DMS 273 (cell line): ENCODE data around the gene GKAP1.
"Not testable (repeated sequence)": the region's sequence is repeated elsewhere in the genome, so short reads cannot be mapped to it uniquely, and the experiment has no call there.

Experiments
- DNase-seq: peaks from one replicate; lab custom pipeline; 2025; ENCODE audit not compliant: unreplicated experiment; lab: John Stamatoyannopoulos, UW

GKAP1 gene

GRCh38 chr9:83817356-83818278, at the start of gene GKAP1:
GKAP1 (minus strand) TSS chr9:83817769; CDS start chr9:83806517, 11,252 bp downstream.
- DNase-seq: peak; percentile 81

- not testable (repeated sequence) for DNase-seq
Observed at GRCh38 chr9:83849895-83850294, 32.3 kb upstream of the GKAP1 start.

GRCh38 chr9:83837070-83837643, 19.6 kb upstream of the GKAP1 start:
- DNase-seq: not testable (repeated sequence)

DNA sequence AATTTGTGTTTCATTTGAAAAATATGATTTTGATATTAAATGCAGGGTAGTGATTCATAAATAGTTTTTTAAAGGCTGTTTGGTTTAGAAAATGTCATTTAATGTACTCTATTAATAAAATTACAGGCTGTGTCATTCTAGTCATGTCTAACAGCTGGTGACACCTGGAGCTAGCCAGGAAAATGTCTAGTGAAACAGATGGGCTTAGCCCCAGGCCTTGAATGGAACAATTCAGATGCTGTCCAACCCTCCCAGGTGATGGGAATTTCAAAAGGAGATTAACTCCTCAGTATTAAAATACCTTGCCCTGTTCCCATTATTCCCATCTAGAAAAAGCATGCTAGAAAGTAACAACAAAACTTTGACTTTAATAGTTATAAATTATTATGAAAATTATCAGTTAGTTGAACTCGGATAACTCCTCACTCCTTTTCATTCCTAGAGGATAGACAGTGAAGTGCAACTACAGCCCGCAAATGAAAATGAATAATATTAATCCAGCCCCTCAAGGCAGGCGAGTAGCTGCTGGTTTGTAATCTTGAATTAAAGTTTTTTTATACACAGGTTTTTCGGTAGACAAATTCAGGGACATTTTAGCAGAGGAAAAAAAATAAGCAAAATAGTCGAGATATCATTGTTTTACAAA, 13.0 kb upstream of the GKAP1 start:
- DNase-seq: peak; percentile 70

GRCh38 chr9:83824986-83825623, 7.5 kb upstream of the GKAP1 start:
- DNase-seq: peak; percentile 52

- DNase-seq: peak; percentile 63
Observed at GRCh38 chr9:83817011-83817355, 586 bp downstream of the GKAP1 start.

DNA sequence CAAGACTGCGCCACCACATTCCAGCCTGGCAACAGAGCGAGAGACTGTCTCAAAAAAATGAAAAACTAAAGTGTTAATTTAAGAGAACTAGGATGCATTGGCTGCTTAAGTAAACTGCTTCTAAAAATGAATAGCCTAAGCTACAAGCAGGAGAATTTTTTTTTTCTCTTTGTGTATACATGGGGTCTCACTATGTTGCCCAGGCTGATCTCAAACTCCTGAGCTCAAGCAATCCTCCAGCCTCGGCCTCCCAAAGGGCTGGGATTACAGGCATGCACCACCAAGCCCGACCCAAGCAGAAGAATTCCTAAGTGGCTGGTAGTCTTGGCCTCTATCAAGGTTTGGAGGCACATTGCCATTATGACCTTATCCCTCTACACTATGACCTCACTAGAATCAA, 2.4 kb downstream of the GKAP1 start:
- DNase-seq: not testable (repeated sequence)

- not testable (repeated sequence) for DNase-seq
Observed at GRCh38 chr9:83809213-83809612, 8.4 kb downstream of the GKAP1 start.

DNA sequence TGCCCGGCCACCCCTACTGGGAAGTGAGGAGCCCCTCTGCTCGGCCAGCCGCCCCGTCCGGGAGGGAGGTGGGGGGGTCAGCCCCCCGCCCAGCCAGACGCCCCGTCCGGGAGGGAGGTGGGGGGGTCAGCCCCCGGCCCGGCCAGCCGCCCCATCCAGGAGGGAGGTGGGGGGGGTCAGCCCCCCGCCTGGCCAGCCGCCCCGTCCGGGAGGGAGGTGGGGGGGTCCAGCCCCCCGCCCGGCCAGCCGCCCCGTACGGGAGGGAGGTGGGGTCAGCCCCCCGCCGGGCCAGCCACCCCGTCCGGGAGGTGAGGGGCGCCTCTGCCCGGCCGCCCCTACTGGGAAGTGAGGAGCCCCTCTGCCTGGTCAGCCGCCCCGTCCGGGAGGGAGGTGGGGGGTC, 13.1 kb downstream of the GKAP1 start:
- not testable (repeated sequence) for DNase-seq

DNA sequence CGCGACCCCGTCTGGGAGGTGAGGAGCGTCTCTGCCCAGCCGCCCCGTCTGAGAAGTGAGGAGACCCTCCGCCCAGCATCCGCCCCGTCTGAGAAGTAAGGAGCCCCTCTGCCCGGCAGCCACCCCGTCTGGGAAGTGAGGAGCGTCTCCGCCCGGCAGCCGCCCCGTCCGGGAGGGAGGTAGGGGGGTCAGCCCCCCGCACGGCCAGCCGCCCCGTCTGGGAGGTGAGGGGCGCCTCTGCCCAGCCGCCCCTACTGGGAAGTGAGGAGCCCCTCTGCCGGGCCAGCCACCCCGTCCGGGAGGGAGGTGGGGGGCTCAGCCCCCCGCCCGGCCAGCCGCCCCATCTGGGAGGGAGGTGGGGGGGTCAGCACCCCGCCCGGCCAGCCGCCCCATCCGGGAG, 13.6 kb downstream of the GKAP1 start:
- not testable (repeated sequence) for DNase-seq

DNA sequence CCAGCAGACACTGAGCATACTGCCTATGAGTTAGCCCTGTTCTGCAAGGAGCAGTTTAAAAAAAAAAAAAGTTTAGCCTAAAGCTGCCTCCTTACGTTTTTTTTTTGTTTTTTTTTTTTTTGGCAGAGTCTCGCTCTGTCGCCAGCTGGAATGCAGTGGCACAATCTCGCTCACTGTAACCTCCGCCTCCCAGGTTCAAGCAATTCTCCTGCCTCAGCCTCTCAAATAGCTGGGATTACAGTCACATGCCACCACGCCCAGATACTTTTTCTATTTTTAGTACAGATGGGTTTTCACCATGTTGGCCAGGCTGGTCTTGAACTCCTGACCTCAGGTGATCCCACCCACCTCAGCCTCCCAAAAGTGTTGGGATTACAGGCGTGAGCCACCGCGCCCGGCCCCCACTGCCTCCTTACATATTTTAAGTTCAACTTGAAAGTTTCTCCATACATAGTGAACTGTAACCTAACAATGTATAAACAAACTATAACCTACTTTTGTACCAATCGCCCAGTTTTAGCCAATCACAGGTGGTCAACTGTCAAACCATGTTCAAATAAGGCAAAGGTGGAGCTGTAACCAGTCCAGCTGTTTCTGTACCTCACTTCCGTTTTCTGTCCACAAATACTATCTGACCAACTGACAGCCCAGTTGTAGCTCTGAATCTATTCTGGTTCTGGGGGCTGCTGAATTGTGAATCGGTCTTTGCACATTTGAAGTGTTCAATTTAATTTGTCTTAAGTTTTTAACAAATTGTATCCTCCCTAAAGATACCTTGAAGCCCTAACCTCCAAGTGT, 17.1 kb downstream of the GKAP1 start:
- DNase-seq: no peak

DNA sequence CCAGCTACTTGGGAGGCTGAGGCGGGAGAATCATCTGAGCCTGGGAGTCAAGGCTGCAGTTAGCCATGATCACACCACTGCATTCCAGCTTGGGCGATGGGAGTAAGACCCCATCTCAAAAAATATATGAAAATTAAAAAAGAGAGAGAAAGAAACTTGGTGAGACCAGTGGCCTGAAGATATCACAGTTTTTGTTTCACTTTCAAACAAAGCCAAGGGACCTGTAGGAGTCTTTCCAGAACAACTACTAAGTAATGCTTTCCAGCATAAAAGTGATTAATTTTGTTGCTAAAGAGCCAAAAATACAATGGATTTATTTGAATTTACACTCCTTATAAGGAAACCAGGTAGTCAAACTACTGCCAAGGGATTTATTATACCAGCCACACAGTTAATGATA, 23.5 kb downstream of the GKAP1 start:
- no peak for DNase-seq

DNA sequence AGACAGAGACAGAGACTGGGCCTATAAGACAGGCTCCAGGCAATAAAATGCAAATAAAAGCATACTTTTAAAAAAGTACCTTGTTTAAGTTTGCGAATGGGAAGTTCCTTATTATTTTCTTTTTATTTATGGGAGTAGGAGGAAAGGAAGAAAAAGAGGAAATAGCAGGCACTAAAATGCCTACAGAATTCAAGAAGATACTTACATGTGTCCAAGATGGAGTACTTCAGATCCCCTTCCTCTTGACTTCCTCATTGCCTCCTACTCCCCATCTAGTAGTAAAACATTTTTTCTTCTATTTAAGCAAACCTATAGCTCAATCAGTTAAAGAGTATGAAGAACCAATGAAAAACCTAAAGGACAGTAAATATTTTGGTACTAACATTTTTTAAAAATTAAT, 24.8 kb downstream of the GKAP1 start:
- DNase-seq: no peak

DNA sequence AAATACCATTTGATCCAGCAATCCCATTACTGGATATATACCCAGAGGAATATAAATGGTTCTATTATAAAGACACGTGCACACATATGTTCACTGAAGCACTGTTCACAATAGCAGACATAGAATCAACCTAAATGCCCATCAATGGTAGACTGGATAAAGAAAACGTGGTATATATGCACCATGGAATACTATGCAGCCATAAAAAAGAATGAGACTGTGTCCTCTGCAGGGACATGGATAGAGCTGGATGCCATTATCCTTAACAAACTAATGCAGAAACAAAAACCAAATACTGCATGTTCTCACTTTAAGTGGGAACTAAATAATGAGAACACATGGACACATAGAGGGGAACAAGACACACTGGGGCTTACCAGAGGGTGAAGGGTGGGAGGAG, 39.4 kb downstream of the GKAP1 start:
- DNase-seq: no peak

GRCh38 chr9:83775932-83776331, 41.6 kb downstream of the GKAP1 start:
- DNase-seq: no peak

DNA sequence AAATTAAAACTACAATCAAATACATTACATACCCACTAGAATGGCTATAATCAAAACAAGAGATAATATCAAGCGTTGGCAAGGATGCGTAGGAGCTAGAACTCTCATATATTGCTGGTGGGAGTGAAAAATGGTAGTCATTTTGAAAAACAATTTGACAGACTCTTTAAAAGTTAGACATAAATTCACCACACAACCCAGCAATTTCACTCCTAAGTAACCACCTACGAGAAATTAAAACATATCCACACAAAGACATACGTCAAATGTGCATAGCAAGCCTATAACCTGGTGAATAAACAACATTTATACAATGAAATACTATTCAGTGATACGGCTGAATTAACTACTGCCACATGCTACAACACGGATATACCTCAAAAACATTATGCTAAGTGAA, 44.7 kb downstream of the GKAP1 start:
- no peak for DNase-seq

DNA sequence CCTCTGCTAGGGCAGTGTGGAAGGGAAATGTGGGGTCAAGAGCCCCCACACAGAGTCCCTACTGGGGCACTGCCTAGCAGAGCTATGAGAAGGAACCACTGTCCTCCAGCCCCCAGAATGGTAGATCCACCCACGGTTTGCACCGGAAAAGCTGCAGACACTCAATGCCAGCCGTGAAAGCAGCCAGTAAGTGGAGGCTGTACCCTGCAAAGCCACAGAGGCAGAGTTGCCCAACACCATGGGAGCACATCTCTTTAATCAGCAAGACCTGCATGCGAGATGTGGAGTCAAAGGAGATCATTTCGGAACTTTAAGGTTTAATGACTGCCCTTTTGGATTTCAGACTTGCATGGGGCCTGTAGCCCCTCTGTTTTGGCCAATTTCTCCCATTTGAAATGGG, 52.2 kb downstream of the GKAP1 start:
- DNase-seq: no peak

DNA sequence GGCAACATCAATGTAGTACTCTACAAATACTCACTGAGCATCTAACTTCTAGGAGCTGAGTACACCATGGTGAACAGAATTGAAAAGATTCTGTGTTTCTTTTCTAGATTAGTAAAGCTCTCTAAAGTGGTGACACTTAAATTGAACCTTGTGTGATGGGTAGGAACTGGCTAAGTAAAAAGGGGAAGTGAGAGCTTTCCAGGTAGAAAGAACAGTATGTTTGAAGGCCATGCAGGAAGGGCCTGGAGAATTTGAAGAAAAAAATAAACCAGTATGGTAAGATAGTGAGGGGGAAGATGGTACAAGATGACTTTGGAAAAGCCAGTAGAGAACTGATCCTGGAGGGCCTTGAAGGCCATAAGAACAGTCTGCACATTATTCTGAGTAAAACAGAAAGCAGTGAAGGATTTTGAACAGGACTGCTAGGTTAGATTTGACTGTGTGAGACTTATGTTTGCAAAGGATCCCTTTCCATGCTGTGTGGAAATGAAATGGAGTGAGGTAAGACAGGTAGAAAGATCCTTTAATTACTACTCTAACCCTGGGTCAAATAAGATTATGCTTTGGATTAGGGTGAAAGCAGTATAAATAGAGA, 63.1 kb downstream of the GKAP1 start:
- DNase-seq: no peak

- no peak for DNase-seq
Observed at GRCh38 chr9:83749706-83750105, 67.9 kb downstream of the GKAP1 start.

DNA sequence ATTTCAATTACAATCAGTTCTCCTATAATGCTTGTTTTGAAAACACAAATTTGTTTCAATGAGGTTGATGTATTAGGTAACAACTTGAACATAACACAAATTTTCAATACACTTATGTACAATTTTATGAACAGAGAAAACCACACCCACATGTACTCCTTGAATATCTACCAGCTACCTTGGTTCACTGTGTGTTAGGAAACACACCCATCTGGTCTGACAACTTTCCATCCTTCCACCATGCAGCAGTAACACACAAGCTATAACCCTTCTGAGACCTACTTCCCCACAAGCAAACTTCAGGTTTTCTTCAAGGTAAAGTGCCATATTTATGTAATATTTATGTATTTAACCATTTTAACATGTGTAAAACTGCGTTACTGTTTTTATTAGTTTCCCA, 73.4 kb downstream of the GKAP1 start:
- DNase-seq: no peak
